OCI-LY3 (cell line): ENCODE results near the gene RELT.

Source experiments
- CTCF ChIP-seq: fragments of 200-600, 300-600 bp; sonication (generic); IDR thresholded peaks from 2 replicates; pipeline ENCODE4 v1.5.1; 2014; ENCODE audit warnings: antibody characterized with exemption, low read length, low read depth
- EZH2phosphoT487 ChIP-seq: fragments of 200-600 bp; shearing (Covaris generic); IDR thresholded peaks from 2 replicates; pipeline ENCODE4 v1.6.1; 2018; ENCODE audit warnings: antibody characterized with exemption, mixed run types, low read depth

DNA sequence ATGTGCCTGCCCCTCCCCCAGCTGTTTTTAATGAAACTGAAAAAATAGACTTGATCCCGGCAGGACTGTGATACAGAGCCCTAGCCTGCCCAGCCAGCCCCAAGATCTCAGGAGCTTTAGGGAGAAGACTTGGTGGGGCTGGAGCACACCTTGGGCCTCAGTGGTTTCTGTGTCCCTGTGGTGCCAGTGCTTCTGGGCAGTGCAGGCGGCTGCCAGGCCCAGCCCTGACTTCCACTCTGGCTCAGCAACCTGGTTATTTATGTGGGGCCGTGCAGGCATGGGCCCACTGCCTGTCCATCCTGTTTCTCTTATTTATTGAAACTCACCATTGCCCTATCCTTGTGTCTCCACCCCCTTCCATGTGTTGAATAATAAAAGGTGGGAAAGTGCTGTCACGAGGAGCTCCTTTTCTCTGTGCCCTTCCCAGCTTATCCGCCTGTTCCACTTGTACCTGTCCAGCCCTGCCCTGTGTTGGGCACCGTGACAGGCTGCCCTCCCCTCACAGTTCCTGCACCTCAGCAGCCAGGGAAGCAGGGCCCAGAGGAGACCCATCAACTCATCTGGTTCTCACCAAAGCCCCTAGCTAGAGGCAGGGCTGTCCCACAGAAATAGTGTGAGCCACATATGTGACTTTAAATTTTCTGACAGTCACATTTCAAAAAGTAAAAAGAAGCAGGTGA, 20.2 kb downstream of the RELT start:
- no peak for TF ChIP-seq CTCF
- TF ChIP-seq EZH2phosphoT487, result no peak
